Neural cell (in vitro differentiated cells): ENCODE measurements around the gene VAPA. TPM values are rescaled to one million over a fixed set of nuclear protein-coding genes. Genes with fewer than 3 reads are reported as not detected.

Experiments used
- H2AFZ ChIP-seq: fragments of 200-600, 300-800 bp; sonication (generic), shearing (Covaris generic); 2 replicates; pipeline ENCODE4 v1.6.0; 2014; ENCODE audit warnings: low read depth, mild to moderate bottlenecking, antibody characterized with exemption, low read length, moderate library complexity
- H3F3A ChIP-seq: fragments of 200-600 bp; shearing (Covaris generic); 2 replicates; pipeline ENCODE4 v1.6.1; 2016; ENCODE audit warnings: mild to moderate bottlenecking, moderate library complexity, mixed read lengths, antibody characterized with exemption, low read length; ENCODE audit not compliant: insufficient read depth, poor library complexity, severe bottlenecking
- H3K27ac ChIP-seq: fragments of 200-600, 300-800 bp; sonication (generic), shearing (Covaris generic); 2 replicates; pipeline ENCODE4 v1.5.1; 2014; ENCODE audit warnings: mild to moderate bottlenecking, low read length, moderate library complexity
- H3K27me3 ChIP-seq: fragments of 300-800, 200-600 bp; sonication (generic), shearing (Covaris generic); 2 replicates; pipeline ENCODE4 v1.6.0; 2014; ENCODE audit warnings: mild to moderate bottlenecking, low read depth, low read length, moderate library complexity; ENCODE audit not compliant: insufficient read depth
- H3K36me3 ChIP-seq: fragments of 300-800, 200-600 bp; sonication (generic), shearing (Covaris generic); 2 replicates; pipeline ENCODE4 v1.5.1; 2014; ENCODE audit warnings: mild to moderate bottlenecking, antibody characterized with exemption, low read length, moderate library complexity; ENCODE audit not compliant: insufficient read depth
- H3K4me2 ChIP-seq: fragments of 300-800, 200-600 bp; sonication (generic), shearing (Covaris generic); 2 replicates; pipeline ENCODE4 v1.6.0; 2014; ENCODE audit warnings: mild to moderate bottlenecking, low read length
- H3K4me3 ChIP-seq: fragments of 300-800, 200-600 bp; sonication (generic), shearing (Covaris generic); 2 replicates; pipeline ENCODE4 v1.5.1; 2014; ENCODE audit warnings: mild to moderate bottlenecking, low read length, moderate library complexity
- H3K79me2 ChIP-seq: fragments of 200-600 bp; shearing (Covaris generic); replicated peaks from 2 replicates; pipeline ENCODE4 v1.6.0; 2014; ENCODE audit warnings: mild to moderate bottlenecking, low read length, moderate library complexity; ENCODE audit not compliant: insufficient read depth
- H3K9ac ChIP-seq: fragments of 300-800, 200-600 bp; sonication (generic), shearing (Covaris generic); 2 replicates; pipeline ENCODE4 v1.6.1; 2016; ENCODE audit warnings: mild to moderate bottlenecking, low read length, mixed read lengths
- H3K9me2 ChIP-seq: fragments of 200-600 bp; shearing (Covaris generic); 2 replicates; pipeline ENCODE4 v1.6.1; 2016; ENCODE audit warnings: mild to moderate bottlenecking, low read length, mixed read lengths; ENCODE audit not compliant: insufficient read depth
- H3K9me3 ChIP-seq: fragments of 200-600, 300-800 bp; sonication (generic), shearing (Covaris generic); 2 replicates; pipeline ENCODE4 v1.6.1; 2016; ENCODE audit warnings: mild to moderate bottlenecking, mixed run types, low read length, moderate library complexity, mixed read lengths
- H4K20me1 ChIP-seq: fragments of 200-600 bp; shearing (Covaris generic); 2 replicates; pipeline ENCODE4 v1.6.1; 2016; ENCODE audit warnings: mild to moderate bottlenecking, mixed run types; ENCODE audit not compliant: insufficient read depth
- EP300 ChIP-seq: fragments of 450-650 bp; conservative IDR thresholded peaks from 2 replicates; pipeline ENCODE4 v1.6.1; 2014; ENCODE audit warnings: antibody characterized with exemption, mild to moderate bottlenecking, moderate library complexity; ENCODE audit not compliant: poor library complexity, severe bottlenecking
- EZH2 ChIP-seq: fragments of 200-600, 300-800 bp; shearing (Covaris generic), sonication (generic); IDR thresholded peaks from 2 replicates; pipeline ENCODE4 v1.6.1; 2014; ENCODE audit warnings: antibody characterized with exemption, low read length, borderline replicate concordance, mild to moderate bottlenecking; ENCODE audit not compliant: insufficient read depth, poor library complexity, severe bottlenecking
- MXI1 ChIP-seq: fragments of 450-650 bp; conservative IDR thresholded peaks from 2 replicates; pipeline ENCODE4 v1.6.1; 2014; ENCODE audit warnings: antibody characterized with exemption, mild to moderate bottlenecking; ENCODE audit not compliant: poor library complexity, severe bottlenecking
- POLR2AphosphoS5 ChIP-seq: IDR thresholded peaks from 2 replicates; pipeline ENCODE4 v1.6.1; 2012
- RAD21 ChIP-seq: fragments of 450-650 bp; conservative IDR thresholded peaks from 2 replicates; pipeline ENCODE4 v1.6.1; 2014; ENCODE audit warnings: antibody characterized with exemption, mild to moderate bottlenecking, moderate library complexity
- SMC3 ChIP-seq: fragments of 450-650 bp; conservative IDR thresholded peaks from 2 replicates; pipeline ENCODE4 v1.6.1; 2014; ENCODE audit warnings: antibody characterized with exemption, mild to moderate bottlenecking, moderate library complexity; ENCODE audit not compliant: poor library complexity
- TAF1 ChIP-seq: IDR thresholded peaks from 2 replicates; pipeline ENCODE4 v1.6.1; 2012; ENCODE audit warnings: low read depth
- polyA plus RNA-seq: library from polyadenylated mRNA; depleted of rRNA; stranded (reverse); fragments of >200 nt; gene quantifications from 2 replicates; pipeline ENCODE4 v1.2.3, GENCODE V29; 2014
- TF ChIP-seq, protein P1 (sequence below): fragments of 450-650 bp; IDR thresholded peaks from 2 replicates; pipeline ENCODE4 v1.5.1; 2014; ENCODE audit warnings: antibody characterized with exemption, mild to moderate bottlenecking, moderate library complexity; ENCODE audit not compliant: poor library complexity, severe bottlenecking
- TF ChIP-seq, protein P2 (sequence below): IDR thresholded peaks from 2 replicates; pipeline ENCODE4 v1.6.1; 2012; ENCODE audit warnings: borderline replicate concordance

VAPA gene
- polyA plus RNA-seq, 1 donor from 2014 or later = 317 TPM

DNA sequence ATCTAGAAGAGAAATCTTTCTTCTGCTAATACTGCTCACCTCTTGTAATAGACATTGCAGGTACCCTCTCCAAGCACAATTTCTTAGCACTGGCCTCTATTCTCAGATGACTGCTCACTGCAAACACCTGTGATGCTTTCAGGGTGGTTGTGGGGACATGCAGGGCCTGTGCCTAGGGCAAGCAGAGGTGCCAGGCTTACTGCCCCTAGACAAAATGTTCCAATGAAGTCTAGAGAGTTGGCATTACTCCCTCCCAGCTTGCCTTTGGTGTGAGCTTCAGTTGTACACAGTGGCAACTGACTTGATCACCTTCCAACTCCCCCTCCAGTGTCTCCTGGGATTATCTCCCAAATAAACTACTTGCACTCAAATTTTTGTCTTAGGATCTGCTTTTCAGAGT lies 41.0 kb upstream of the VAPA start:
- Histone ChIP-seq H3K4me2 (no peak overlapping the region), H3K4me3 (no peak overlapping the region), H3K27ac (no peak overlapping the region), H3K27me3 (no peaks in the 10 kb centered on the region), H3K36me3 (no peaks in the 10 kb centered on the region), H3K9me3 (no peaks in the 10 kb centered on the region), H3K9me2 (no peaks in the 10 kb centered on the region), H3K9ac (no peak overlapping the region), H4K20me1 (no peaks in the 10 kb centered on the region), H3K79me2 (no peaks in the 10 kb centered on the region), H3F3A (no peaks in the 10 kb centered on the region), H2AFZ (no peak overlapping the region)
- TF ChIP-seq, protein P1, sequence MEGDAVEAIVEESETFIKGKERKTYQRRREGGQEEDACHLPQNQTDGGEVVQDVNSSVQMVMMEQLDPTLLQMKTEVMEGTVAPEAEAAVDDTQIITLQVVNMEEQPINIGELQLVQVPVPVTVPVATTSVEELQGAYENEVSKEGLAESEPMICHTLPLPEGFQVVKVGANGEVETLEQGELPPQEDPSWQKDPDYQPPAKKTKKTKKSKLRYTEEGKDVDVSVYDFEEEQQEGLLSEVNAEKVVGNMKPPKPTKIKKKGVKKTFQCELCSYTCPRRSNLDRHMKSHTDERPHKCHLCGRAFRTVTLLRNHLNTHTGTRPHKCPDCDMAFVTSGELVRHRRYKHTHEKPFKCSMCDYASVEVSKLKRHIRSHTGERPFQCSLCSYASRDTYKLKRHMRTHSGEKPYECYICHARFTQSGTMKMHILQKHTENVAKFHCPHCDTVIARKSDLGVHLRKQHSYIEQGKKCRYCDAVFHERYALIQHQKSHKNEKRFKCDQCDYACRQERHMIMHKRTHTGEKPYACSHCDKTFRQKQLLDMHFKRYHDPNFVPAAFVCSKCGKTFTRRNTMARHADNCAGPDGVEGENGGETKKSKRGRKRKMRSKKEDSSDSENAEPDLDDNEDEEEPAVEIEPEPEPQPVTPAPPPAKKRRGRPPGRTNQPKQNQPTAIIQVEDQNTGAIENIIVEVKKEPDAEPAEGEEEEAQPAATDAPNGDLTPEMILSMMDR = no peak
- no peak for TF ChIP-seq SMC3
- TF ChIP-seq, protein P2, sequence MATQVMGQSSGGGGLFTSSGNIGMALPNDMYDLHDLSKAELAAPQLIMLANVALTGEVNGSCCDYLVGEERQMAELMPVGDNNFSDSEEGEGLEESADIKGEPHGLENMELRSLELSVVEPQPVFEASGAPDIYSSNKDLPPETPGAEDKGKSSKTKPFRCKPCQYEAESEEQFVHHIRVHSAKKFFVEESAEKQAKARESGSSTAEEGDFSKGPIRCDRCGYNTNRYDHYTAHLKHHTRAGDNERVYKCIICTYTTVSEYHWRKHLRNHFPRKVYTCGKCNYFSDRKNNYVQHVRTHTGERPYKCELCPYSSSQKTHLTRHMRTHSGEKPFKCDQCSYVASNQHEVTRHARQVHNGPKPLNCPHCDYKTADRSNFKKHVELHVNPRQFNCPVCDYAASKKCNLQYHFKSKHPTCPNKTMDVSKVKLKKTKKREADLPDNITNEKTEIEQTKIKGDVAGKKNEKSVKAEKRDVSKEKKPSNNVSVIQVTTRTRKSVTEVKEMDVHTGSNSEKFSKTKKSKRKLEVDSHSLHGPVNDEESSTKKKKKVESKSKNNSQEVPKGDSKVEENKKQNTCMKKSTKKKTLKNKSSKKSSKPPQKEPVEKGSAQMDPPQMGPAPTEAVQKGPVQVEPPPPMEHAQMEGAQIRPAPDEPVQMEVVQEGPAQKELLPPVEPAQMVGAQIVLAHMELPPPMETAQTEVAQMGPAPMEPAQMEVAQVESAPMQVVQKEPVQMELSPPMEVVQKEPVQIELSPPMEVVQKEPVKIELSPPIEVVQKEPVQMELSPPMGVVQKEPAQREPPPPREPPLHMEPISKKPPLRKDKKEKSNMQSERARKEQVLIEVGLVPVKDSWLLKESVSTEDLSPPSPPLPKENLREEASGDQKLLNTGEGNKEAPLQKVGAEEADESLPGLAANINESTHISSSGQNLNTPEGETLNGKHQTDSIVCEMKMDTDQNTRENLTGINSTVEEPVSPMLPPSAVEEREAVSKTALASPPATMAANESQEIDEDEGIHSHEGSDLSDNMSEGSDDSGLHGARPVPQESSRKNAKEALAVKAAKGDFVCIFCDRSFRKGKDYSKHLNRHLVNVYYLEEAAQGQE = no peak
- no peak for TF ChIP-seq MXI1
- no peak for TF ChIP-seq EP300
- no peak for TF ChIP-seq TAF1
- TF ChIP-seq EZH2 = no peak
- TF ChIP-seq POLR2AphosphoS5 = no peak
- no peak for TF ChIP-seq RAD21

DNA sequence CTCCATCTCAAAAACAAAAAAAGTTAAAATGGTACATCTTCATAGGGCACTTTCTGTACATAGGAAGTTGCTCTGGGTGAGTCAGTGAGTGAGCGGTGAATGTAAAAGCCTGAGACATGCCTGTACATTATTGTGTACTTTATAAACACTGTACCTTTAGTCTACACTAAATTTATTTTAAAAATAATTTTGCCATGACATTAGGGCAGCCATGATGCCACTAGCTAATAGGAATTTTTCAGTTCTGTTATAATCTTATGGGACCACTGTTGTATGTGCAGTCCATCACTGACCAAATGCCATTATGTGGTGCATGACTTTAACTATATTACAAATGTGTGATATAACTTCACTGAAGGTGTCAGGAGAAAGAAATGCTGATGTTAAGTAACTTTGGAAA lies 39.1 kb upstream of the VAPA start:
- H3K9me2 ChIP-seq = no peaks in the 10 kb centered on the region
- H3K27me3 ChIP-seq = no peaks in the 10 kb centered on the region
- no peaks in the 10 kb centered on the region for H3K79me2 ChIP-seq
- H2AFZ ChIP-seq = no peak overlapping the region
- no peak overlapping the region for H3K4me3 ChIP-seq
- TF ChIP-seq EZH2 = no peak
- TF ChIP-seq SMC3 = no peak
- TF ChIP-seq POLR2AphosphoS5 = no peak
- TF ChIP-seq, protein P1 = no peak
- TF ChIP-seq, protein P2 = no peak
- TF ChIP-seq TAF1 = no peak
- TF ChIP-seq RAD21 = no peak
- TF ChIP-seq EP300 = no peak
- TF ChIP-seq MXI1 = no peak
- no peak overlapping the region for H3K4me2 ChIP-seq
- no peaks in the 10 kb centered on the region for H3K36me3 ChIP-seq
- H4K20me1 ChIP-seq = no peaks in the 10 kb centered on the region
- no peak overlapping the region for H3K27ac ChIP-seq
- H3K9me3 ChIP-seq = no peaks in the 10 kb centered on the region
- H3K9ac ChIP-seq = no peak overlapping the region
- no peaks in the 10 kb centered on the region for H3F3A ChIP-seq
